A549 treated with DMSO at 1 μM for 4 hours (cell line): ENCODE measurements around the gene GDF11. TPM values are rescaled to one million over a fixed set of nuclear protein-coding genes. Genes with fewer than 3 reads are reported as not detected.

Experiments used
- total RNA-seq: library from RNA; stranded (reverse); fragments of 200-300 nt; extraction: Qiagen RNA extraction; gene quantifications from 5 replicates; pipeline ENCODE4 v1.2.3, GENCODE V29; 2022; ENCODE audit warnings: low read depth

Gene GDF11
- 3.9 to 5.7 TPM (median 4.5 TPM) in 5 replicates for total RNA-seq

GRCh38 chr12:55742719-55743405 is at the start of gene GDF11:
Gene GDF11, plus strand, starts transcription at chr12:55743122. Its CDS starts 195 bp downstream, at chr12:55743317.

GRCh38 chr12:55707841-55708694 is 34.9 kb upstream of the GDF11 start, which contains the start of gene ITGA7:
Gene ITGA7, minus strand, starts transcription at chr12:55707904. Its CDS starts 222 bp downstream, at chr12:55707682.

DNA sequence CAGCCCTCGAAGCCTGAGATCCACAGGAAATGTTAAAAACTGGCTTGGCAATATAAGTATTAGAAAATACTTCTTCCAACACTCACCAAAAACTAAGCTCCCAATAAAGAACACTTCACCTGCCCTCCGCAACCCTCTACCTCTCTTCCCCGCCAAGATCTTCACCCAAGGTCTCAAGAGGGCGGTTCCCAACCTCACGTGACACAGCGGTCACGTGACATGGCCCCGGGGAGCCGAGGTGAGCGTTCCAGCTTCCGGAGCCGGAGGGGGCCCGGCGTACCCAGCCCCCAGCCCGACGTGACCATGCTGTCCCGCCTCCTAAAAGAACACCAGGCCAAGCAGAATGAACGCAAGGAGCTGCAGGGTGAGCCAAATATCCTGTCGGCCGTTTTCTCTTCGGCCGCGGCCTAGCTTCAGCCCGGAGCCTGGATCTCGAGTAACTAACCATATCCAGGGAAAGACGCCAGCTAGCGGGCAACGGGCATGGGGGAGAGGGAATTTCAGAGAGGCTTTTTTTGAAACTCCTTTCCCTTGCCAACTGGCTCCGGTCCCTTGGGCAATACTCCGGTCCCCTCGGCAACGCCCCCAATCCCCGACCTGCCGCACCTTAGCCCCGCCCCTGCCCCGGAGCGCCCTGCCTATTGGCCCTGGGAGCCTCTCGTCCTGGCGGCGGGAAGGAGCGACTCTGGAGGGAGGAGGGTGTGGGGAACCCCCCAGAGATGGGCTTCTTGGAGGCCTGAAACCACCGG is 26.9 kb upstream of the GDF11 start, which contains the start of gene BLOC1S1:
TSS of gene BLOC1S1 (plus strand) at position 214 of the 749 bp plus-strand sequence. CDS start at position 220, 6 bp downstream.

GRCh38 chr12:55720071-55720564 is 22.8 kb upstream of the GDF11 start, which contains the start of gene RDH5:
Gene RDH5, plus strand, starts transcription at chr12:55720393. Its CDS starts 792 bp downstream, at chr12:55721185.

GRCh38 chr12:55728939-55729818 is 13.7 kb upstream of the GDF11 start, which contains the start of gene CD63:
Gene CD63, minus strand, starts transcription at chr12:55729009. Its CDS starts 668 bp downstream, at chr12:55728341.

Other genes with a start within 250 kb of the GDF11 start
- gene OR6C4, start 193.5 kb upstream of the GDF11 start, total RNA-seq: not detected in 5 replicates
- not detected in 5 replicates for gene OR2AP1, start 170.7 kb upstream of the GDF11 start, total RNA-seq
- not detected in 5 replicates for gene OR10P1, start 106.2 kb upstream of the GDF11 start, total RNA-seq
- 1.1 to 1.4 TPM (median 1.2 TPM) in 5 replicates for gene ITGA7, start 35.2 kb upstream of the GDF11 start, total RNA-seq
- gene BLOC1S1, start 27.1 kb upstream of the GDF11 start, total RNA-seq: 129 to 138 TPM (median 136 TPM) in 5 replicates
- 2.3 to 3.2 TPM (median 2.5 TPM) in 5 replicates for gene RDH5, start 22.7 kb upstream of the GDF11 start, total RNA-seq
- gene CD63, start 14.1 kb upstream of the GDF11 start, total RNA-seq: 649 to 733 TPM (median 670 TPM) in 5 replicates
- 85.0 to 131 TPM (median 93.2 TPM) in 5 replicates for gene SARNP, start 74.6 kb downstream of the GDF11 start, total RNA-seq
- 78.2 to 99.4 TPM (median 92.8 TPM) in 5 replicates for gene ORMDL2, start 74.9 kb downstream of the GDF11 start, total RNA-seq
- gene DNAJC14, start 86.5 kb downstream of the GDF11 start, total RNA-seq: 20.9 to 26.5 TPM (median 24.3 TPM) in 5 replicates
- 0.06 to 0.24 TPM (median 0.13 TPM) in 5 replicates for gene MMP19, start 99.8 kb downstream of the GDF11 start, total RNA-seq
- 34.7 to 42.9 TPM (median 36.3 TPM) in 5 replicates for gene PYM1, start 184.8 kb downstream of the GDF11 start, total RNA-seq
- 13.7 to 22.6 TPM (median 17.9 TPM) in 5 replicates for gene DGKA, start 188.0 kb downstream of the GDF11 start, total RNA-seq
- gene PMEL, start 222.9 kb downstream of the GDF11 start, total RNA-seq: 0.62 to 1.9 TPM (median 1.0 TPM) in 5 replicates
- gene CDK2, start 223.7 kb downstream of the GDF11 start, total RNA-seq: 53.4 to 60.4 TPM (median 57.2 TPM) in 5 replicates
- gene RAB5B, start 231.0 kb downstream of the GDF11 start, total RNA-seq: 27.6 to 39.2 TPM (median 37.6 TPM) in 5 replicates